MM.1S (cell line): ENCODE results near the gene BIRC3.

Source experiments
- CTCF ChIP-seq: fragments of 300-600 bp; sonication (generic); IDR thresholded peaks from 2 replicates; pipeline ENCODE4 v1.5.1; 2016; ENCODE audit warnings: antibody characterized with exemption, low read length, mixed read lengths
- EZH2 ChIP-seq: fragments of 300-600 bp; sonication (generic); optimal IDR thresholded peaks from 2 replicates; pipeline ENCODE3; 2017; ENCODE audit warnings: low read depth, mild to moderate bottlenecking, antibody characterized with exemption, low read length, mixed read lengths
- EZH2phosphoT487 ChIP-seq: fragments of 300-600 bp; sonication (generic); IDR thresholded peaks from 2 replicates; pipeline ENCODE4 v1.6.1; 2018; ENCODE audit warnings: antibody characterized with exemption, low read length

GRCh38 chr11:102346456-102346747, 29.1 kb downstream of the BIRC3 start:
- no peak for TF ChIP-seq CTCF
- TF ChIP-seq EZH2, result no peak
- TF ChIP-seq EZH2phosphoT487, result no peak
